HL-60 (cell line): ENCODE measurements around the gene STARD3NL.
"Not testable (repeated sequence)": the region's sequence is repeated elsewhere in the genome, so short reads cannot be mapped to it uniquely, and the experiment has no call there.

Experiments
- DNase-seq, 2 experiments: peaks; one replicate each; pipeline ENCODE4 v3.0.0-alpha.2; 2010 to 2020; ENCODE audit warnings: low read depth in 1 of 2, low spot score in 1 of 2
- H3K27ac ChIP-seq: fragments of 250-450 bp; sonication (Bioruptor Pico); replicated peaks from 2 replicates; pipeline ENCODE4 v1.5.1; 2020; ENCODE audit warnings: mild to moderate bottlenecking, moderate library complexity
- H3K27me3 ChIP-seq: fragments of 250-450 bp; sonication (Bioruptor Pico); 2 replicates; pipeline ENCODE4 v1.5.1; 2021; ENCODE audit warnings: mild to moderate bottlenecking, moderate library complexity; ENCODE audit not compliant: insufficient read depth, poor library complexity, severe bottlenecking
- H3K4me3 ChIP-seq: replicated peaks from 2 replicates; pipeline ENCODE4 v1.5.1; 2011; ENCODE audit warnings: mild to moderate bottlenecking, control low read depth, low read length; ENCODE audit not compliant: insufficient read depth
- CTCF ChIP-seq: IDR thresholded peaks from one replicate; pipeline ENCODE4 v1.5.1; 2011; ENCODE audit warnings: low read length, control low read depth, inconsistent platforms; ENCODE audit not compliant: insufficient read depth
- GABPA ChIP-seq: IDR thresholded peaks from 2 replicates; pipeline ENCODE4 v1.6.1; 2012; ENCODE audit warnings: low read depth
- POLR2AphosphoS5 ChIP-seq: IDR thresholded peaks from 2 replicates; pipeline ENCODE4 v1.6.1; 2012; ENCODE audit warnings: low read depth
- REST ChIP-seq: IDR thresholded peaks from 2 replicates; pipeline ENCODE4 v1.6.1; 2012; ENCODE audit warnings: low read depth; ENCODE audit not compliant: insufficient replicate concordance
- SPI1 ChIP-seq: IDR thresholded peaks from 2 replicates; pipeline ENCODE4 v1.6.1; 2012; ENCODE audit warnings: low read depth, mild to moderate bottlenecking, borderline replicate concordance

The STARD3NL gene

GRCh38 chr7:38235606-38236005 lies 57.6 kb downstream of the STARD3NL start:
- no peak for DNase-seq
- no peaks in the 10 kb centered on the region for H3K27me3 ChIP-seq
- H3K27ac ChIP-seq, result peak overlapping the region; percentile 92
- no peak for TF ChIP-seq POLR2AphosphoS5
- no peak for TF ChIP-seq SPI1
- no peak for TF ChIP-seq REST
- no peak for TF ChIP-seq CTCF
- TF ChIP-seq GABPA, result no peak
- no peak overlapping the region for H3K4me3 ChIP-seq

- not testable (repeated sequence) for DNase-seq, H3K27me3 ChIP-seq, H3K4me3 ChIP-seq, H3K27ac ChIP-seq
Observed at GRCh38 chr7:38239129-38239528, 61.1 kb downstream of the STARD3NL start.

GRCh38 chr7:38241071-38241470 lies 63.0 kb downstream of the STARD3NL start:
- TF ChIP-seq POLR2AphosphoS5, result no peak
- no peaks in the 10 kb centered on the region for H3K27me3 ChIP-seq
- no peak for DNase-seq
- no peak overlapping the region for H3K4me3 ChIP-seq
- no peak overlapping the region for H3K27ac ChIP-seq

- Histone ChIP-seq H3K4me3 (no peak overlapping the region), H3K27me3 (no peaks in the 10 kb centered on the region), H3K27ac (peak overlapping the region; percentile 50; the same call in 1 of the 2 replicates)
- DNase-seq, result no peak
- TF ChIP-seq GABPA (no peak), REST (no peak), POLR2AphosphoS5 (no peak), CTCF (no peak), SPI1 (no peak)
Observed at GRCh38 chr7:38242814-38243213, 64.8 kb downstream of the STARD3NL start.

GRCh38 chr7:38243345-38243744 lies 65.3 kb downstream of the STARD3NL start:
- H3K4me3 ChIP-seq, H3K27me3 ChIP-seq: not testable (repeated sequence)
- peak in 1 of 2 experiments; percentile 35 for DNase-seq
- peak overlapping the region; percentile 50 for H3K27ac ChIP-seq

GRCh38 chr7:38244516-38244915 lies 66.5 kb downstream of the STARD3NL start:
- TF ChIP-seq GABPA, result no peak
- no peak for TF ChIP-seq SPI1
- TF ChIP-seq REST, result no peak
- TF ChIP-seq POLR2AphosphoS5, result no peak
- no peak for TF ChIP-seq CTCF
- H3K27ac ChIP-seq, result peak overlapping the region; percentile 32
- no peak overlapping the region for H3K4me3 ChIP-seq
- DNase-seq, result no peak
- no peaks in the 10 kb centered on the region for H3K27me3 ChIP-seq
